Activated T-cell treated with anti-CD3 and anti-CD28 coated beads for 4 hours (primary cell): ENCODE measurements around the gene MLEC.
A peak's percentile ranks its signal among the peaks of the same experiment; 100 is the strongest.
"Not testable (repeated sequence)": the region's sequence is repeated elsewhere in the genome, so short reads cannot be mapped to it uniquely, and the experiment has no call there.

Experiments used
- DNase-seq: peaks from one replicate; pipeline ENCODE4 v3.0.0-alpha.2; 2020

MLEC gene

DNA sequence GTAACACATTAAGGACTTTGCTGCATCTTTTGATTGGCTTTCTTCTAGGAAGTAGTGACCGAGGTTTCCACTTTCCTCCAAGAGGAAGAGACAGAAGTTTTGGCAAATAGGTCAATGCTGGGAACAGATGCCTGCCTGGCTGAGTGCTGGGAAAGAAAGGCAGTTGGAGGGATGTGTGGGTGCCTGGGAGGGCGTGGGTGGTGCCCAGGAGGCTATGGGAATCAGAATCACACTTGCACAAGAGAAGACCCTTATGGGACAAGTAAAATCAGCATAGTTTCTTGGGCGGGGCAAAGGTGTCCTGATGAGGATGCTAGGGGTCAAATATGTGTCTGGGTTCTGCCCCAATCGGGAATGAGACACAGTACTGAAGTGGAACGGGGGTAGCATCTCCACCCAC, 37.8 kb downstream of the MLEC start:
- DNase-seq: no peak

DNA sequence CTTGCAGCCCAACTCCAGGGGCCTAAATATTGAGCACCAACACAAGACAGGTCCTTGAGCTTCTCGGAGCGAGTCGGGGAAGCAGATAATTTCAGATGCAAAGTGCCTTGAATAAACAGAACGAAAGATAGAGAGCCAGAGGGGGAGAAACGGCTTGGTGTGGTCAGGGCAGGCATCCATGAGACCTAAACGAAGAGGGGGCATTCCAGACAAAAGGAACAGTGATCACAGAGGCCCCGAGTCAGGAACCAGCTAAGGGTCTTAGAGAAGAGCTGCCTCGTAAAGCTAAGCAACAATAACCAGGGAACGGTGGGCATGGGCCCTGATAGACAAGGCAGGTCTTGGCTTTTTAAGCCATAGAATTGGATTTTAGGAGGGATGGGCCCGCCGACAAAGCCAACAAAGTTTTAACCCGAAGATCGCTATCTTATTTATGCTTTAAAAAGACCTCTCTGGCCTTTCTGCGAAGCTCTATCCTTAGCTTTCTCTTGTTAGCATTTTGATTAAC, 38.3 kb downstream of the MLEC start:
- no peak for DNase-seq

DNA sequence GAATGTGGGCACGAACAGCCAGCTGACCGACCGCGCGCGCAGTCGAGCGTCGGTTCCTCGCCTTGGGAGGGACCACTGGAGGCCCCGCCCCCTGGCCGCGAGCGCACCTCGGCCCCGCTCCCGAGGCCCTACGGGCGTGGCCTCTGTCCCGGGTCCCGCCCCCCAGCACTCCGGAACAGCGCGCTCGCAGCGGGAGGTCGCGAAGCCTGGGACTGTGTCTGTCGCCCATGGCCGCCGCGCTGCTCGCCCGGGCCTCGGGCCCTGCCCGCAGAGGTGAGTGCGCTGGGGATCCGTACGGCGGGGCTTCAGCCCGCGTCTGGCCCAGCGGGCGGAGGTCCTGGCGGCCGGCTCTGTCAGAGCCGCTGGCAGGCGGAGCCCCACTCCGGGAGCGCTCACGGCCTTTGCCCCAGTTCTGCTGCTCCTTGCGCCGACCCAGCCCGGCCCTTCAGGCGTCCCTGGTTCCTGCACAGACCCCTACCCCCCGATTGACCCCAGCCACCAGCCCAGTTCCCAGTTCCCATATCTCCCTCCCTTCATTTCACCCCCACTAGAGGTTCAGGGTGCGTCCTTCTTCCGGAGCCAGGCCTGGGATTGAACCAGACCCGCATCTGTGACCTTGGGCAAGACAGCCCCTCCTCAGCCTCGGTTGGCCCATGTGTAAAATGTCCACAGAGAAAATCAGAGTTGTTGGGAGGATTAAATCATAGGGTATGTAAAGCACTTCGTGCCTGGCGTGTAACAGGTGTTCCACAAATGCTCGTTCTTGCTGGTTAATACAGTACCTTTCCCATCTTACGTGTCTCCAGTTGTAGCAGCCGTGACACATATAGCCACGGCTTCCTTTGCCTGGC, 38.9 kb downstream of the MLEC start, which contains the start of gene ACADS:
Gene ACADS (plus strand): TSS at position 168 of the 851 bp plus-strand sequence. CDS start 60 bp downstream, at position 228.
- DNase-seq: peak; percentile 84

DNA sequence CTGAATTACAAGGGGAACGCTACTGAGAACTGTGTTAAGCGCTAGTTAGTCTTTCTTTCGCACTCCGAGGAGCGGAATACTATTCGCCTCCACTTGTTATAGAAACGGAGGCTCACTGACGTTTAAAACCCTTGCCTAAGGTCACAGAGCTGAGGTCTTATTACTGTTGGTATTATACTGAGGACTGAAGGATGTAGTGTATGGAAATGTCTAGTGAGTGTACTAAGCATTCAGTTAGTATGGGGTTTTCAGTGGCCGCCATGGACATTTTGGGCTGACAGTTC, 39.5 kb downstream of the MLEC start:
- DNase-seq: no peak

DNA sequence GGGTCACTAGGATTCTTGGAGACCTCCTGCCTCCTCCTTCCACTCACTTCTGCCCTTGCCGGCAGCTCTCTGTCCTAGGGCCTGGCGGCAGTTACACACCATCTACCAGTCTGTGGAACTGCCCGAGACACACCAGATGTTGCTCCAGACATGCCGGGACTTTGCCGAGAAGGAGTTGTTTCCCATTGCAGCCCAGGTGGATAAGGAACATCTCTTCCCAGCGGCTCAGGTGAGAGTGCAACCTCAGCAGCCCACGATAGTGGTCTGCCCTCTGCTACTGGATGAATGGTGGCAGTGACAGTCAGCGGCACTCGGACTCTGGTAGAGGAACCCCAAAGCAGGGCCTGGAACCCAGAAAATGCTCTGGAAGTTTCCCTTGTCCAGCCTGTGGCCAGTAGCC, 40.0 kb downstream of the MLEC start:
- DNase-seq: no peak

DNA sequence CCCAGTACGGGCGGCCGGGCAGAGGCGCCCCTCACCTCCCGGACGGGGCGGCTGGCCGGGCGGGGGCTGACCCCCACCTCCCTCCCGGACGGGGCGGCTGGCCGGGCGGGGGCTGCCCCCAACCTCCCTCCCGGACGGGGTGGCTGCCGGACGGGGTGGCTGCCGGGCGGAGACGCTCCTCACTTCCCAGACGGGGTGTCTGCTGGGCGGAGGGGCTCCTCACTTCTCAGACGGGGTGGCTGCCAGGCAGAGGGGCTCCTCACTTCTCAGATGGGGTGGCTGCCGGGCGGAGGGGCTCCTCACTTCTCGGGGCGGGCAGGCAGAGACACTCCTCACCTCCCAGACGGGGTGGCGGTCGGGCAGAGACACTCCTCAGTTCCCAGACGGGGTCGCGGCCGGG, 45.2 kb downstream of the MLEC start:
- not testable (repeated sequence) for DNase-seq

DNA sequence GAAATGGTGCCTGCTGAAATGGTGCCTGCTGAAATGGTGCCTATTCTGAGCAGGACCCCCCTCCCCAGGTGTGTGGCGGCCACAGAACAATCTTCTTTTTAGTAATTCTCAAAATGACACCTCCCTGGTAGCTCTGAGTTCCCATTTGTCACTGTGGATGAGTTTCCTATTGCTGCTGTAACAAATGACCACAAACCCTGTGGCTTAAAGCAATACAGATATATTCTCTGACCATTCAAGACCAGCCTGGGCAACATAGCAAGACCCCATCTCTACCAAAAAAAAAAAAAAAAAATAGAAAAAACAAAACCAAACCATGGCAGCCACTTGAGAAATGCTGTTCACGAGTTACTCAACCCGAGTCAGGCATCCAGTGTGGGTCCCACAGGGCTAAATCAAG, 46.6 kb downstream of the MLEC start:
- no peak for DNase-seq

DNA sequence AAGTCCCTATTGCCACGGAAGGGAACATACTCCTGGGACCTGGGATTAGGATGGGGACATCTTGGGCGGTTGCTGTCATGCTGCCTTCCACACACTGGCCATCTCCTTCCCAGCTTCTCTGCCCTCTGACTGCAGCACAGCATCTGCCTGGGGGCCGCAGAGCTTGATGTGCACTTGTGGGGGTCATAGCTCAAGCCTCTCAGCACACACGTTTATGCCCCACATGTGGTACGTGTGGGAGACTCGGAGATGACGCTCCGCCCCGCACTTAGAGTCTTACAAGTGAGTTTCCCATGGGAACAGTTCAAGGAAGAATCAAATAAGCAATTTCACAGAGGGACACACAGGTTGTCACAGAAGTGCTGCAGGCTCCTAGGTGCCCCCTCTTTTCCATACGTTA, 47.3 kb downstream of the MLEC start:
- DNase-seq: no peak

DNA sequence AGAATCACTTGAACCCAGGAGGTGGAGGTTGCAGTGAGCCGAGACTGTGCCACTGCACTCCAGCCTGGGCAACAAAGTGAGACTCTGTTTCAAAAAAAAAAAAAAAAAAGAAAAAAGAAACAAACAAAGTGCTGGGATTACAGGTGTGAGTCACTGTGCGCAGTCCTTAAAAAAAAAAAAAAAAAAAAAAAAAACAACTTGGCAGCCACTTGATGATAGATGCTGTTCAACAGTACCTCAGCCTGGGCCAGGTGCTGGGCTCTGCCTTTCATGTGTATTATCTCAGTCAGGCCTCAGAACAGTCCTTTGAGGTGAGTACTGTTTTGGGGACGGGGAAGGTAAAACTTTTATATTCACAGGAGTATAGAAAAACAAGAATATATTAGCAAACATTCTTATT, 48.2 kb downstream of the MLEC start:
- DNase-seq: no peak

DNA sequence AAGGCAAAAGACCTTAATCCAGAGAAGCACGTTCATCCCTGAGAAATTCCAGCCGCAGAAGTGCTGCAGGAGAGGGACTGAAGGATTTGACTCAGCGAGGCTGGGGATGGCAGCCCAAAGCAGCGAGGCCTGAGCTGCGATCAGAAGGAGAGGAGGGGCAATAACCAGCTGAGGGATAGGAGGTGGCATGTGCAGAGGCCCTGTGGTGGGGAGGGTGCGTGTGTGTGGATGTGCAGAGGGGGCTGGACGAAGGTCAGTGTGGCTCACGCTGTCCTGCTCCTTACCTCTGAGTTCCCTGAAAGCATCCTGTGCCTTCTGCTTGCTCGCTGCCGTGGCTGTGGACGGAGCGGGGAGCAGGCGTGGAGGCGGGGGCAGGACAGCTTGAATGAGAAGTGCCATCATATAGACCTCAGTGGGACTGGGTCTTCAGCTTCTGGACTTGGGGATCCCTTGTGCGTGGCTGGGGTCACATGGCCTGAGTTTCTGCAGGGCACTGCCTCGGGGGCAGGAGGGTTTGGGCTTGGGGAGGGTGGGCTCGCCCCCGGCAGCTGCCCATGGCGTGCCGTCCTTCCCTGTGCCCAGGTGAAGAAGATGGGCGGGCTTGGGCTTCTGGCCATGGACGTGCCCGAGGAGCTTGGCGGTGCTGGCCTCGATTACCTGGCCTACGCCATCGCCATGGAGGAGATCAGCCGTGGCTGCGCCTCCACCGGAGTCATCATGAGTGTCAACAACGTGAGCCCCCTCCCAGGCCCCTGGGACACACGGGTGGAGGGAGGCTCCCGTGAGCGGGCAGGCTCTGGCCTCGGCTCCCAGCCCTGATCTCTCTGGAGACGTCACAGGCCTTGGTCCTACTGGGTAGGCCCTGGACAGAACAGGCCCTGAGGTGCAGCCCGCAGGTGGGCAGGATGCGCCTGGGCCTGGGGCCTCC, 49.7 kb downstream of the MLEC start:
- no peak for DNase-seq

DNA sequence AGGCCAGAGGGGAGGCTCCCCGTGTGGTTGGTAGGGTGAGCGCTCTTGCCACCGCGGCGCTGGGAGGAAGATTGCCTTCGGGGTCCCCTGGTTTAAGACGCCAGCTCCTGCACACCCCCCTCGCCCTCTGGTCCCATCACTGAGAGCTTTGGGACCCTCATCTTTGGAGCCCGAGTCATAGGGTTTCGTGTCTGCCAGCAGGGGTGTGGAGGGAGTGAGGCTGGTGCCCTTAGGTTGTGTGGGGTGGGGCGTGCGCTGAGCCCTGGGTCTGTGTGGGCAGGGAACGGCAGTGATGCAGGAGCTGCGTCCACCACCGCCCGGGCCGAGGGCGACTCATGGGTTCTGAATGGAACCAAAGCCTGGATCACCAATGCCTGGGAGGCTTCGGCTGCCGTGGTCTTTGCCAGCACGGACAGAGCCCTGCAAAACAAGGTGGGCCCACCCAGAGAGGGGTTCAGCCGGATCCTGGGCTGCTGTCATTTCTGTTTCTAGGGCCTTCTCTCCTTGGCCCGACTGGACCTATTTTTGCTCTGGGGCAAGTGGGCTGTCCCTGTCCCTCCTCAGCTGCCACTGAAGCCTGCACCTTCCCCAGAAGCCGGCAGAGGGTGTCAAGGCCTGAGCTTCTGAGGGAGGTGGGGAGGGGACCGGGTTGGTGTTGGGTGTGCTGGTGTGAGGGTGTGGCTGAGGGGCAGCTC, 50.8 kb downstream of the MLEC start:
- DNase-seq: no peak

DNA sequence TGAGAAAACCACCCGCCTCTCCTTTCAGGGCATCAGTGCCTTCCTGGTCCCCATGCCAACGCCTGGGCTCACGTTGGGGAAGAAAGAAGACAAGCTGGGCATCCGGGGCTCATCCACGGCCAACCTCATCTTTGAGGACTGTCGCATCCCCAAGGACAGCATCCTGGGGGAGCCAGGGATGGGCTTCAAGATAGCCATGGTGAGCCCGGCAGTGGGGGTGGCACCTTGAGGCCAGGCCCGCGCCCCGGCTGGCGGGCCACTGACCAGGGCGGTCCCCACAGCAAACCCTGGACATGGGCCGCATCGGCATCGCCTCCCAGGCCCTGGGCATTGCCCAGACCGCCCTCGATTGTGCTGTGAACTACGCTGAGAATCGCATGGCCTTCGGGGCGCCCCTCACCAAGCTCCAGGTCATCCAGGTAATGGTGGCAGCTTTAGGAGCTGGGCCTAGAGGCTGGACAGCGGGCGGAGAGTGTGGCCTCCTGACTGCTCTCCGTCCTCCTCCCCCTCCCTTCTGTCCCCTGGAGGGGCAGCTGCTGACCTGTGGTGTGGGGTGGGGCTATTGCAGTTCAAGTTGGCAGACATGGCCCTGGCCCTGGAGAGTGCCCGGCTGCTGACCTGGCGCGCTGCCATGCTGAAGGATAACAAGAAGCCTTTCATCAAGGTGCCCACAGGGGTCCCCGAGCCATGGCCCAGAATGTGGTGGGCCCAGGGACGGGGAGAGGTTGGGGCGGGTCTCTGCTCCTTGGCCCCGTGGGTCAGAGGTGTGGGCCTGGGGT, 51.5 kb downstream of the MLEC start:
- no peak for DNase-seq

DNA sequence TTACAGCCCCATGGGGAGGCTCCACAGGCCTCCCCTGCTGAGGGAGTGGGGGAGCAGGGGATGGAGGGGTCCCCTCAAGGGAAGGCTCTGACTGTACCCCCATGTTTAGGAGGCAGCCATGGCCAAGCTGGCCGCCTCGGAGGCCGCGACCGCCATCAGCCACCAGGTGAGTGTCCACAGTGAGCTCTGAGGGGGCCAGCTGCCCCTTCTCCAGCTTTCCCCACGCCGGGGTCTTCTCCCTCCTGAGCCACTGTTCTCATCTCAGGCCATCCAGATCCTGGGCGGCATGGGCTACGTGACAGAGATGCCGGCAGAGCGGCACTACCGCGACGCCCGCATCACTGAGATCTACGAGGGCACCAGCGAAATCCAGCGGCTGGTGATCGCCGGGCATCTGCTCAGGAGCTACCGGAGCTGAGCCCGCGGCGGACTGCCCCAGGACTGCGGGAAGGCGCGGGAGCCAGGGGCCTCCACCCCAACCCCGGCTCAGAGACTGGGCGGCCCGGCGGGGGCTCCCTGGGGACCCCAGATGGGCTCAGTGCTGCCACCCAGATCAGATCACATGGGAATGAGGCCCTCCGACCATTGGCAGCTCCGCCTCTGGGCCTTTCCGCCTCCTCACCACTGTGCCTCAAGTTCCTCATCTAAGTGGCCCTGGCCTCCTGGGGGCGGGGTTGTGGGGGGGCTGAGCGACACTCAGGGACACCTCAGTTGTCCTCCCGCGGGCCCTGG, 52.2 kb downstream of the MLEC start:
- no peak for DNase-seq

DNA sequence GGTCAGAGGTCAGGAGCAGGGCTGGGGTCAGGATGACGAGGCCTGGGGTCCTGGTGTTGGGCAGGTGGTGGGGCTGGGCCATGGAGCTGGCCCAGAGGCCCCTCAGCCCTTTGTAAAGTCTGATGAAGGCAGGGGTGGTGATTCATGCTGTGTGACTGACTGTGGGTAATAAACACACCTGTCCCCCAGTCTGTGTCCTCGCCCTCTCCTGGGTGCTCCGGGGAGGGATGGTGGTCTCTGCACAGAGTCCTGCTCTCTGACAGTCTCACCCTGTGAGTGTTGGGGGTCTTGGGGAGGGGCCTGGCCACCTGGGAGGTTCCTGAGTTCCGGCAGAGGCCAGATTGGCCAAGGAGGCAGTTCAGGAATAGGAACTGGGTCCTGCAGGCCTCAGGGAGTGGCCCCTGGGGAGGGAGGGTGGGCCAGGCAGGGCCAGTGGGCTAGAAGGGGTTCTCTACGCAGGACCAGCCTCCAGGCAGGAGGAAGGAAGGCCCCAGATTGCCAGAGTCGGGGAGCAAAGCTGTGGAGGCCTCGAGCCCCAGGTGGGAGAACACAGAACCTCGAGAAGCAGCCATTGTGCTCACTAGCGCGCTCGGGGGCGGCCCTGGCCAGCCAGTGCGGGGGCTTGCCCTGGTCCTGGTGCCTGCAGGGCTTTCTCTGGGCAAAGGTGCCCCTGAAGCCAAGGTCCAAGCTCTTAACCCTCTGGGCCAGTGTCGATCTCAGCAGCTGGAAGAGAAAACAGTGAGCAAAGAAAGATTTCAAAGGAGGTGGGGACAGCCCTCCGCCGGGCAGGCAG, 53.1 kb downstream of the MLEC start:
- no peak for DNase-seq

DNA sequence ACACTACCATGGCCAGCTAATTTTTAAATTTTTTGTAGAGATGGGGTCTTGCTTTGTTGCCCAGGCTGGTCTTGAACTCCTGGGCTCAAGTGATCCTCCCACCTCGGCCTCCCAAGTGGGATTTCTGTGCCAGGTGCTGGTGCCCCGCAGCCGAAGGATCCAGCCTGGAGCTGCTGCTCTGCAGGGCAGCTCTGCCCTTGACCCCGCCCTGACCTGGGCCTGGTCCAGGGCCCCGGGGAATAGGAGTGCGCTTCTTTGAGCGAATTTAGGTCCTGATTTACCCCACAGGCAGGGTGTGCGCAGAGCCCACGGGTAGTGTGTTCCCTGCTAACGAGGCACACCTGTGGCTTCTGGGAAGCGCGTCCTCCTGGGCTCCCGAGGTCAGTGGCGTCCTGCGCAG, 53.9 kb downstream of the MLEC start:
- no peak for DNase-seq

DNA sequence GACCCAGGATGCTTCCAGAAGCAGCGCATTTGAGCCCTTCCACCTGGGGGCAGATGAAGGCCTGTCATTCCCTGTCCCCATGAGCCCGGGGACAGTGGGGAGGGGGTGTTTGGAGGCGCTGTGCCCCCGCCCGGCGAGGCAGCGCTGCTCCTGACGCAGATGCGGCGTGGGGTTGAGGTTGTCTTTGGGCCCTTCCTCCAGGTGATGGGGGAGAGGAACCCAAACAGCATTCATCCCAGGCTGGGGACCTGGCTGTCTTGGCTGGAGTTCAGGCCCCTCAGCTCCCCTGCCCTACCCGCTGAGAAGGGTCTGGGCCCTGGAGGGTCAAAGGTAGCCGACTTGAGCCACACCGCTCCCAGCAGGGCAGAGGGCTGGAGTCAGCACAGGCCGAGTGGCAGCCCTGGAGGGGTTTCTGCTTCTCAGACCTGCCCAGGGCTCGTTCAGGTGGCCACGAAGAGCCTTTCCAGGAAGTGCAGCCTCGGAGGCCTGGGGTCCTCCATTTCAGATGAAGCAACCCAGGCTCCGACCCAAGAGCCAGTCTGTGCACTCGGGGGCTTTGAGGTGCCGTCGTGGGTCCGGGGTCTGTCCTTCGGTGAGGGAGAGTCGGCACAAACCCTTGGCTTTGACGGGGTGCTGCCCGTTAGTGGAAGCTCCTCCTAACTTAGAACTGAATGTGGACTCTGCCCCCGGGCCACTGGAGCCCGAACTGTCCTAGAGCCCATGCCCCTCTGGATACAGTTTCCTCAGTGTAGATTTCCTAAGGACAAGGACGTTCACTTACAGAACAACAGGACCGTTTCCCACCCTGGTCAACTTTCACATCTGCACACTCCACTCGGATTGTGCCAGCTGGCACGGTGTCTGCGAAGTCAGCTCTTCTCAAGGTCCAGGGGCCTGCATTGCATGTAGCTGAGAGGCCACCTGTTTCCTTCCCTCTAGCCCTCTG, 54.8 kb downstream of the MLEC start:
- no peak for DNase-seq

DNA sequence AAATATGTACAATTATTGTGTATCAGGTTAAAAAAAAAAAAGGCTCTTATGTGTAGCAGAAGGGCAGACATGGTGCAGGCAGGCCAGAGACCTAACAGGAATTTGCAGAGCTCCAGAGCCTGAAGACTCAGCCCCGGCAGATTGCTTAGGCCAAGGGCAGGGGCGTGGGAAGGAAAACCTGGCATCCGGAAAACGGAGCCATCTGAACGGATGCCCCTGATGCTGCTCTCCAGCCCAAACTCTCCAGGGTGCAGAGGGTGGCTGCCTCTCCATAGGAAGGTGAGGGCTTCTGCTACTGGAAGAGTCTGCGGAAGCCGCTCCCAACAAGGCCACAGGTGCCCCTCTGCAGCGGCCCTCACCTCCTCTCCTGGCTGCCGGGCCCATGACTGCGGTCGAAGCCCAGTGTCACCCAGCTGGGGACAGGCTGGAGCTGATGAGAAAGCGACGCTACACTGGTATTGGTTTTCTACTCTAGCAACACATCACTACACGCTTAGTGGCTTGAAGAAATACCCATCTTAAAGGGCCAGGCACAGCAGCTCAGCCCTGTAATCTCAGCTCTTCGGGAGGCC, 58.1 kb downstream of the MLEC start:
- no peak for DNase-seq

DNA sequence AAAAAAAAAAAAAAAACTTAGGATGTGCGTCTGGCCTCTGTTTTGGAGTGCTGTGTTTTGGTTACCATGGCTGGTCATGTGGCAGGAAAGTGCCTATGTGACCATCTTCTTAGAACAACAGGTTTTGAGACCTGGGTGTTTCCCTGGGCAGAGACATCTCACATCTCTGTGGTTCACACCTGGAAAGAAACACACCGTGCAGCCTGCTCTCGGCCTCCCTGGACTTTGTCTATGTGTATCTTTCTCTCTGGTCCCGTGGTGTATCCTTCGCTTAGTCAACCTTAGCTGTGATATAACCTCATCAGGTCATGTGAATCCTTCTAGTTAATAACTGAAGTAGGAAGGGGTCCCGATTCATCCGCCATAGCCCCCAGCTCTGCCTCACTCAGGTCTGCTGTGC, 61.3 kb downstream of the MLEC start:
- DNase-seq: no peak

DNA sequence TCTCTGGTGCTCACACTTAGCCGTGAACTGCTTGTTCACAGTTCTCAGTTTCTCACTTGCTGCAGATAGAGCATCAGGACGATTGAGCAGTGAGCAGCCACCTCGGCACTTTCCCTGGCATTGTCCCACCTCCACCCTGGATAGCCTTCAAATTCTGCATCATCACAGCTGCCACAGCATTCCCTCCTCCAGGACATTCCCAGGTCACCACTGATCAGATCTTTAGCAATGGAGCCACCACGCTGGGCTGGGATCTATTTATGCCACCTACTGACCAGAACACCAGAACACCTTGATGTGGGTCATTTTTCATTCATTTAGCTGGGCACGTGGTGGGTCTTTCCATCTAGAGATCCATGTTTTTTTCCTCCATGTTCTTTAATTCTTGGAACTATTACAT, 62.3 kb downstream of the MLEC start:
- DNase-seq: no peak
